Measurements from ENCODE around the gene PRPF40B.

DNA sequence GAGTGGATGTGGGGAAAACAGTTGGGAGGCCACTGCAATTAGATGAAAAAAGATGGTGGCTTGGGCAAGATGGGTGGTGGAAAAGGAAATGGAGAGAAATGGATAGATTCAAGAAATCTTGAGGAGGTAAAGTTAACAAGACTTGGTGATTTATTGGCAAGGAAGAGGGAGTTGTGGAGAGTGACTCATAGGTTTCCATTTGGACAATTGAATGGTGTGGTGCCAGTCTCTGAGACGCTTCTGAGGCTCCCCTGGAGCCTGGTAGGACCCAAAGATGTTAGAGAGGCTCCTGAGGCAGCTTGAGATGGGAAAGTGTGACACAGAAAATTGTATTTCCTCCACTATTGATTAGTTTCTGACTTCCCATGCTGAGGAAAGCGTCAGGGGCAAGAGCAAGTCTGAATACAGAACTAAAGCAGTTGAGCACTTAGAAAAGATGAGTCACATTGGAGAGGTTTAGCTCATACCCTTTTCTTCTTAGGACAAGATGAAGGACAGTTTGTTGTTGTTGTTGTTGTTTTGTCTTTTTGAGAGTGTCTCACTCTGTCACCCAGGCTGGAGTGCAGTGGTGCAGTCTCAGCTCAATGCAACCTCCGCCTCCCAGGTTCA is 4.5 kb downstream of the PRPF40B start:
- TF ChIP-seq CTCF (IDR thresholded peaks at IDR 0.05) (no peak), POLR2A (IDR thresholded peaks at IDR 0.05) (no peak)

Data from adrenal gland (tissue), 5 donors.